DOHH2 (cell line): ENCODE results near the gene HSD3B7.

ENCODE experiments used
- CTCF ChIP-seq: fragments of 200-600 bp; sonication (generic); IDR thresholded peaks from one replicate; pipeline ENCODE4 v1.5.1; 2014; ENCODE audit warnings: antibody characterized with exemption, mild to moderate bottlenecking, low read depth, low read length; ENCODE audit not compliant: poor library complexity, severe bottlenecking
- EZH2phosphoT487 ChIP-seq: fragments of 200-600 bp; sonication (generic); IDR thresholded peaks from 2 replicates; pipeline ENCODE4 v1.6.1; 2017; ENCODE audit warnings: borderline replicate concordance, mild to moderate bottlenecking, antibody characterized with exemption, low read length, moderate library complexity, mixed read lengths

GRCh38 chr16:30976486-30976885 lies 8.5 kb upstream of the HSD3B7 start:
- TF ChIP-seq CTCF, result no peak
- no peak for TF ChIP-seq EZH2phosphoT487
